NCI-H2029 treated with DMSO at 0.1 percent for 48 hours (cell line): ENCODE data around the gene PGBD4.
"Not testable (repeated sequence)": the region's sequence is repeated elsewhere in the genome, so short reads cannot be mapped to it uniquely, and the experiment has no call there.

Experiments used
- DNase-seq: peaks from one replicate; lab custom pipeline; 2025; lab: John Stamatoyannopoulos, UW

PGBD4 gene

DNA sequence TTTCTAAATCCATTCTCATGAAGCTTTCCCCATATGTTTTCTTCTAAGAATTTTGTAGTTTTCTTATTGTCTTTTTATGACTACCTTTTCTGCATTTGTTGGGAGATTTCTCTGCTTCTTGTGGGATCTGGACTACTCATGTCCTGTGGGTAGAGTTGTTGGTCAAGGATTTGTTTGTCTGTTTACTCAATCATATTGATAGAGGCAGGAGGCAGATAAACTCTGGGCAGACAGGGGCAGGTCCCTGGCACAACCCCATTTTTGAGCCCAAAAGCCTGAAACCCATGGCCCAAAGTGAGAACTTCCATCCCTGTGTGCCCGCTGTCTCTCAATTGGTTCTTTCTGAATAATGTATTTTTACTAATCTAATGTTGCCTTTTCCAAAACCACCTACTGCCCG is 12.3 kb downstream of the PGBD4 start:
- DNase-seq, result no peak

DNA sequence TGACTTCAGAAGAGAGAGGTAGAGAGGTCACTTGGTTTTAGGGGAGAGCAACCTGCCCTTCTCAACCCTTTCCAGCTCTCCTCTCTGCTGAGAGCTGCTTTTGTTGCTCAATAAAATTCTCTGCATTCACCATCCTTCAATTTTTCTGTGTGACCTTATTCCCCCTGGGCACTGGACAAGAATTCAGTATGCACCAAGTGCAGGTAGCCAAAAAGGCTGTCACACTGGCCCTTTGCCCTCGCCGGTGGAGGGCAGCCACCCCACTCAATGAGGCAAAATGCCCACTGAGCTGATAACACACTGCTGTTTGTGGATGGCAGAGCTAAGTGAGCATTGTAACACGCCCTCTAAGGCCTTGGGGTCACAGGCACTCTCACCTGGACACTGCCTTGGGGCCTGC is 12.9 kb downstream of the PGBD4 start:
- no peak for DNase-seq

DNA sequence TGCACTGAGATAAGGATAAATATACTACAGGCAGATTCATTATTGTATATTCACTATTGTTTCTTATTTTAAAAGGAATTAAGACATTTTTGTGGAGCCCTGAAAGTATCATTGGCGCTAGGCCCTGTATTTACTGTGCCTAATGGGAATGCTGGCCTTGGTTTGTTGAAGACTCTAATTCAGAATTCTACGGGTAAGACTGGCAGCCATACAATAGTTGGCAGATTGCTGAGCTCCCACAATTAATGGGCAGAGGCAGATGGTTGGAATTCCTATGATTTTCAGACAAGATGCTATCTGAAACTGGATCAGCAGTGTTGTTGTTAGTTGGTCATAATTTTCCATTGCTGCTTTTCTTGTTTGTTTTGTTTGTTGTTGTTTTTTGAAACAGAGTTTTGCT is 14.7 kb downstream of the PGBD4 start:
- no peak for DNase-seq

DNA sequence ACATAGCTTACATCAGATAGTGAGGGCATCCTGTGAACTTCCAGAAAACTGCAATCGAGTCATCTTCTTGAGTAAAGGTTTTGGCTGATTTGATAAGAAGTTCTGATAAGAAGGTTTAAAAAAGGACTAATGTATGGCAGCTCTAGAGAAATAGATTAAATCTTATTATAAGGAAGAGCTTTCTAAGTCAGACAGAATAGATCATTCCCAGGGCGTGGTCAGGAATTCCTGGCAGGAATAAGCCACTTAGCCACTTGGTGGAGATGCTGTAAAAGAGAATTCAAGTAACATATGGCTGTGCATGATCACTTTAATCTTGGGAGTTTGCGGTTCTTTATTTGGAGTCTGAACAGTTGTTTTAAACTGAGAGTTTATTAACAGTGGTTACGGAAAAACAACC is 17.4 kb downstream of the PGBD4 start:
- DNase-seq, result no peak

DNA sequence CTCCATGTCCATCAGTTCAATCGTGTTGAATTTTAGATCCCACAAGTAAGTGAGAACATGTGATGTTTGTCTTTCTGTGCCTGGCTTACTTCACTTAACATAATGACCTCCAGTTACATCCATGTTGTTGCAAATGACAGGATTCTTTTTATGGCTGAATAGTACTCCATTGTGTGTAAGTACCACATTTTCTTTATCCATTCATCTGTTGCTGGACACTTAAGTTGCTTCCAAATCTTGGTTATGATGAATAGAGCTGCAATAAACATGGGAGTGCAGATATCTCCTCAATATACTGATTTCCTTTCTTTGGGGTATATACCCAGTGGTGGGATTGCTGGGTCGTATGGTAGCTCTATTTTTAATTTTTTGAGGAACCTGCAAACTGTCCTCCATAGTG is 18.5 kb downstream of the PGBD4 start:
- not testable (repeated sequence) for DNase-seq

DNA sequence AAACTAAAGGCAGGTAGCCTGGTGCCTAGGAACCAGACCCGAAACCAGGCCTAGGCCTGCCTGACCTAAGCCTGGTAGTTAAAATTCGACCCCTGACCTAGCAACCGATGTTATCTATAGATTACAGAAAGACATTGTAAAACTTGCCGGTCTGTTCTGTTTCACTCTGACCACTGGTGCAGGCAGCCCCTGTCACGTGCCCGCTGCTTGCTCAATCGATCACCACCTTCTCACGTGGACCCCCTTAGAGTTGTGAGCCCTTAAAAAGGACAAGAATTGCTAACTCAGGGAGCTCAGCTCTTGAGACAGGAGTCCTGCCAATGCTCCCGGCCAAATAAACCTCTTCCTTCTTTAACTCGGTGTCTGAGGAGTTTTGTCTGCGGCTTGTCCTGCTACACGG is 19.9 kb downstream of the PGBD4 start:
- DNase-seq, result not testable (repeated sequence)

DNA sequence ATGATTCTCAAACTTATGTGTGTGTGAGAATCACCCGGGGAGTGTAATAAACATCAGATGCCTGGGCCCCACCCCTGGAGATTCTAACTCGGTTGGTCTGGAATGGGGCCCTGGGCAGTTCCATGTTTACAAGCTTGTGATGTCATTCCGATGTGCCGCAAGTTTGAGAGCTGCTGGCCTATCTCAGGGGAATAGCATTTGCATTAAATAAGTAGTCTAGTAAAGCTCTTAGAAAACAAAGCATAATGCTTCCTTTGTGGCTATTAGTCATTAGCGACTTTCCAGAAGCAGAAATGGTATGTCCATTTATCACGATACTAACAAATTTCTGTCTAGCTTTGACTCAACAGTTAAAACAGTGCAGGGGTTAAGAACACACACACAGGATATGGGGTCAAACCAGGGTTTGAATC is 20.9 kb downstream of the PGBD4 start:
- DNase-seq, result no peak

DNA sequence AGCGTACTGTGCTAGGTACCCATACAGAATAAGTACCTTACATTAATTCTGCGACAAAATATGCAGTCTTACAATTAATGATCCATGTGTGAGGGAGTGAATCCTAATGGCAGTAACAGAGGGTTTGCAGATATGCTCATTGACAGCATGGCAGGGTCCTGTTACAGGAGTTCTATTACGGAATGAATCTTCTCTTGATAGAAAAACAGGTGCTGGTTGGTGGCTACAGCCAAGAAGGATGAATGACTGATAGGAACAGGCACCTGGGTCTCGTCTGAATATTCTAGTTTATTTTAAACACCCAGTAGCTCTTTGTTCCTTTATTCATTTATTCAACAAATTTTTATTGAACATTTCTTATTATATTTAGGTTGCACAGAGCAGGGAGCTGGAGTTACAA is 22.8 kb downstream of the PGBD4 start:
- no peak for DNase-seq

DNA sequence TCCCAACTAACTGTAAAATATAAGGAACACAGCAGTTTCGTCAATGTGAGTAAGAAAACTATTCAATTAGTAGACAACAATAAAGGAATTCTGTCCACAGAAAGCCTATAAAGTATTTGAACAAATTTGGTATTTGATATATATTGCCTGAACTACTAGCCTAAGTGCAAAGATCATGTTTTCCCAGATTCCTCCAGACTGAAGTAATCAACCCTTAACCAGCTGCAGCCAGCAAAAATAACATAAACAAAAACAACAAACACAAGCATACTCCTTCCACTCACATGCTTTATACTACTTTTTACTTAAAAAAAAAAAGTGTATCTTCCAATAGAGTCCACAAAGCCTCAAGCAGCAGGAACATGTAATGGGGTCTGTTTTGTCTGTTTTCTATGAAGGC is 24.1 kb downstream of the PGBD4 start:
- no peak for DNase-seq

DNA sequence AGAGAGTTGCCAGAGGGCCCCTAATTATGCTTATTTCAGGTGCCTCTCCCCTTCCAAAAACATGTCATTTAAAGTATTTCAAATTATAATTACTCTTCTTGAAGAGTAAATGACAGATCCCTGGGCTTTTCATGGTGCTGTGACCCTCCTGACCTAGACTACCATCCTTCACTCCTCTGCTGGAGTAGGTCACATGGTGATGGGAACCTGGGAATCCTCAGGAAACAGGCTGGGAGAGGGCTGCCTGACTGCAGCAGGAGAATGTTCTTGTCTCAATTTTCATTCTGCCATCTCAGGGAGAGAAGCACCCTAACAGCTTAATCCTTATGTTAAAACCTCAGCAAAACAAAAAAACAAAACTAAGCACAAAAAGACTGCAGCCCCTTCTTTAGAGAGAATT is 24.6 kb downstream of the PGBD4 start:
- no peak for DNase-seq

DNA sequence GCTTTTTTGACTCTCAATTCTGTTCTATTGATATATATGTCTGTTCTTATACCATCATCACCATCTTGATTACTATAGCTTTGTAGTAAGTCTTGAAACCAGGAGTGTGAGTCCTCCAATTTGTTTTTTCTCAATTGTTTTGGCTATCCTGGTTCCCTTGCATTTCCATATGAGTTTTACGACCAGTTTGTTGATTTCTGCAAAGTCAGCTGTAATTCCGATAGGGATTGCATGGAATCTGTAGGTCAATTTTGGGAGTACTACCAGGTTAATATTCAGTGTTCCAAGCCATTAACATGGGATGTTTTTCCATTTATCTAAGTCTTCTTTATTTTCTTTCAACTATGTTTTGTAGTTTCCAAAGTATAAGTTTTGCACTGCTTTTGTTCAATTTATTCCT is 27.0 kb downstream of the PGBD4 start:
- no peak for DNase-seq

DNA sequence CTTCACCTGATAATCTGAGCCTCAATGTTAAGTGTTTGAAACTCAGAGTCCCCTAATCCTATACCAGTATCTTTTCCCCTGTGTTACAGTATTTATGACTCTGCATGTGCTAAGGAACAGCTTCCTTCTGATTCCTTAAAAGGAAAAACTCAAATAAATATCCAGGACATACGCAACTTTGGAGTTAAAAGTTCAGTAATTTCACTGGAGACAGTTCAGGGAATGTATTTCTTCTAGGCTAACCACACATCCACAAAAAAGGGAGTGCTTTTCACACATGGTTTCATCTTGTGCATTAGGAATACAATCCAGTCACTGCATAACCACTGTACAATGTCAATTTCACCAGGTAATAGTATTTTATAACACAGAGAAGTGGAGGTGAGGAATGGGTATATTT is 31.0 kb downstream of the PGBD4 start:
- no peak for DNase-seq

DNA sequence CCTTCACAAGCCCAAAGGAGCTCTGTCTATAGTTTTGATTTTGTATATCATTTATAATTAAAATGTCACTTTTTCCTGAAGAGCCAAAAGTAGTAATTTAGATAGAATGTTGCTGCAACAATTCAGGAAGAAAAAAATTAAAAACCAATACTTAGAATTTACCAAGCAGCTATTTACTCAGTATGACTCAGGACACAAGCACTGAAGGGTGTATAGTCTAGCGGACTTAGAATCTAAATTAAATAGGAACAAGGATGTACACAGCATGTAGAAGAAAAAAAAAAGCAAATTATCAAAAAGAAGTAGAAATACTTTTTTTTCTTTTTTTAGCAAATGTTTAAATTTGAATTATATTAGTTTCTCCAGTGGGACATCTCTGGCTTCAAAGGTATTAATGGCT is 31.6 kb downstream of the PGBD4 start:
- no peak for DNase-seq

DNA sequence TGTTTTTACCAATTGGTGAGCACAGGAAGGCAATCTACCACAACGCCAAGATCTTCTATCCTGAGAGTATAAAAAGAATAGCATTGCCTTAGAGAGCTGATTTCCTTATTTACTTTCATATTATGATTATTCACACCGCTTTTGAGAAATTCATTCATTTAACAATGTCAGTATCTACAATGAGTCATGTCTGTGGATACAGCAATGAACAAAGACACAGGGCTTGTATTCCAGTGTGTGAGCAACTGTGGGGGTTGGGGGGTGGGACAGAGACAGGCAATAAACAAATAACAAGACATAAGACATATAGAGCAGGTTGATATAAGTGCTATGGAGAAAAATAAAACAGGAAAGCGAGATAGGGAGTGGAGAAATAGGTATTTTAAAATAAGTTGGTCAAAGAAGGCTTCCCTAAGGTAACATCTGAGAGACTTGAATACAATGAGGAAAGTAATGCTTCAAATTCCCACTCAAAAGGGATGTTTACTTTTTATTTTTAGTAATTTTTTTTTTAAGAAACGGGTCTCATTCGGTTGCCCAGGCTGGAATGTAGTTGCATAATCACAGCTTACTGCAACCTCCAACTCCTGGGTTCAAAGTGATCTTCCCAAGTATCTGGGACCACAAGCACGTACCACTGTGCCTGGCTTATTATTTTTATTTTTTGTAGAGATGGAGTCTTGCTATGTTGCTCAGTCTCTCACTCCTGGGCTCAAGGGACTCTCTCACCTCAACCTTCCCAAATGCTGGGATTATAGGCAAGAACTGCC is 45.7 kb downstream of the PGBD4 start:
- DNase-seq, result no peak

DNA sequence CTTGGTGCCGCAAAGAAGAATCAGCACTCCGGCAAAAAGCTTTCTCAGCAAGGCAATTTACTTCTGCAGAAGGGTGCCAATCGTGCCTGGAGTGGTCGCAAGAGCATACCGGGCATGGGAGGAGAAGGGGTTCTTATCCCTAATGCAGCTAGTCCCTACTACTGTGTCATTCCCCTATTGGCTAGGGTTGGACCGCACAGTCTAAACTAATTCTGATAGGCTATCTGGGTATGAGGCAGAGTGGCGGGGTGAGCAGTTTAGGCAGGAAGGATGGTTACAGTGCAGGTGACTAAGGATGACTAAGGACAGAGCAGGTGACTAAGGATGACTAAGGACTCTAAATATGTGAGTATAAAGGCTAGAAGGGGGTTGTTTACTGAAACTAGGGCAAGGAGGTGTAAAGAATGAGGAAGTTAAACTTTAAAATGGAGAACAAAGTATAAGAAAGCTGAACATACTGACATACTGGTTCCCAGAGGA is 52.9 kb downstream of the PGBD4 start:
- no peak for DNase-seq

DNA sequence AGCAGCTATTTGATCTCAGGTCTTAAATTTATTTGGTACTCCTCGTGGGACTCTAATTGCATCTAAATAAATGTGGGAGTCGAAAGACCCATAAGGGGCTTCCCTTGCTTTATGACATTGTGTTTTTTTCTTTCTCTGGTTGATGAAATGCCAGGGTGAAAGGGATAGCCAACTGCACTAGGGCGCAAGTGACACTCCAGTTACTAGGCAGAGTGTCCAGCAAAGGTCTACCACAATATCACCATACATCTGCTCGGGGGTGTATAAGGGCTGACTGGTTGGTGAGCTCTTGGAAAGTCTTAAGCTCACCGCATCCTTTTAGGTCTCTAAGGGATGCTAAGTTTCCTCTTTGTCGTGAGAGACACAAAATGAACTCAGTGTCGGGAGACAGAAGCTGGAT is 54.0 kb downstream of the PGBD4 start:
- no peak for DNase-seq
